Inflammatory macrophage treated with lipopolysaccharide for 4 hours (primary cell): ENCODE data around the gene MCFD2.

Source experiments
- DNase-seq: peaks from one replicate; pipeline ENCODE4 v3.0.0-alpha.2; 2020

The MCFD2 gene

DNA sequence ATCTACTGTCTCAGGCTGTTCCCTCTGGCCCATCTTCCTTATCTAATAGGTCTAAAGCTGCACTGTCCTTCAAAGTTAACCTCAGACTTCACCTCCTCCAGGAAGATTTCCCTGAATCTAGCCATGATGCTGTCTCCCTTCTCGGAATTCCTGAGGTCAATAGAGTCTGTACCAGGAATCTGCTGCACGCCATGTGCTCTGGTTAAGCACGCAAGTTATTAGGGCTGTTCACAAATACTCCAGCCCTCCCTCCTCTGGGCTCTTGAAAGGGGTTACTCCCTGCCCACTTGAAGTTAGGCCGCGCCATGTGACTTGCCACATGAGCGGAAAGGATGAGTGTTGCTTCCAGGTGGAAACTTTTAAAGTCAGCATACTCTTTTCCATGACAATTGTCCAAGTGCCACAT is 43.6 kb downstream of the MCFD2 start:
- DNase-seq: no peak

DNA sequence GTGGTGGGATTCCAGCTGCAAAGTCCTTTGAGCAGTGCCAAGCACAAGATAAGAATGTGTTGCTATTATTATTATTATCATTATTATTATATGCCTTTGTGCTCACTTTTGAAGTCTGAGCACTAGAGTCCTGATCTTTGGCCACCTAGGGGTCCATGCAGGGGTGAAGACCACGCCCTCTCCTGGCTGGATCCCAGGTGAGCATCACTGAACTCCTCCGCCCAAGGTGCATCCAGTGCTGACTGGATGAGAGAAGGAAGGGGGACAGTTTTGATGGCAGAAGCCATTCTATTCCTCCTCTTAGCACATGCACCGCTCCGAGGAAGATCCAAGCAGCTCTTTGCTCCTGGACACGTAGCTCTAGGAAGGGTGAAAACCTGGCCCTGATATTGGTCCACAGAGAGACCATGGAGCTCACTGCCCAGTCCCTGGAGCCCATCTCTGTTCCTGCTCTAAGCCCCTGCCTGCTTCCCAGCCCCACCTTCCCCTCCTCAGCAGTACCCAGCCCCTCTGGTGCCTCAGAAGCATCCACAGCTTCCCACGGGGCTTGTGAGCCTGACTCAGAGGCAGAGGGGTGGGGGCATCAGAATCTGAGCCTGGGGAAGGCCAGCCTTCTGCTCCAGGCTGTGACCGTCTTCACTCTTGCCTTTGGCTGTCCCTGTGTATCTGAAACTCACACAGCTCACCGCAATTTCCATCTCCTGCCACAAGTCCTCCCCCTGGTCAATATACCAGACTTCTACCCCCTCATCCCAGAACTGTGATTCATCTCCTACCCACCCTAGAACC is 45.4 kb downstream of the MCFD2 start:
- peak; percentile 13 for DNase-seq

DNA sequence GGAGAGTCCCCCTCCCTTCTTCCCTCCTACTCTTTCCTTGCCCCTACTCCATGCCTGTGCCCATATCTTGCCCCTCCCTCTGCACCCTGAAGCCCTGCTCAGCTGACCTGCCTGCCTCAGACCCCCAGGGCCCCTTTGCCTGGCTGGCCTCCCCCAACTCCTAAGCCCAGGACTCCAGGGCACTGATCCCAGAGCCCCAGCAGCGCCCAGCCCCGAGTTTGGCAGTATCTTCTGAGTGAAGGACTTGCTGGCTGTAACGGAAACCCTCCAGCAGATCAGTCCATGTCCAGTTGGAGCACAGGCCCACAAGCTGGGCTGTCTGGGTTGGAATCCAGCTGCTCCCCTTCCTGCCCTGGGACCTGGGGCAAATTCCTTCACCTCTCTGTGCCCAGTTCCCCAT is 46.0 kb downstream of the MCFD2 start:
- DNase-seq: no peak

DNA sequence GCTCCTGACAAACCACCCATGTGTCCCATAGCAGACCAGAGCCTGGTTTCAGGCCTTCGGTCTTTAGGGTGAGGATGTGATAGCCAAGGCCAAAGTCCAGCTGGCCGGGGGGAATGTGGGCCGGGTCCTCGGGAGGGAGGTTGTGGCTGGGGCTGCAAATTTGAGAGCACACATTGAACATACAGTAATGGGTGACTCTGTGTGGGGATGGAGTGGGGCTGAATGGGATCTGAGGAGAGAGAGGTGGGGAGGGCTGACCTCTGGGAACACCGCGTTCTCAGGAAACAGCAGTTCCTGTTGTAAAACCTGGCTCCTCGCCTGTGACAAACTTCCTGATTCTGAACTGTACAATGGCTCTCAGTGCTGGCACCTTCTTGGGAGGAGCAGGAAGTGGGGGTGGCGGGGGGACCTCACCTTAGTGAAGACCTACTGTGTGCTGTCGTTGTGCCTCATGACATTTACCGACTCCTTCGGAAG is 48.8 kb downstream of the MCFD2 start:
- DNase-seq: no peak

DNA sequence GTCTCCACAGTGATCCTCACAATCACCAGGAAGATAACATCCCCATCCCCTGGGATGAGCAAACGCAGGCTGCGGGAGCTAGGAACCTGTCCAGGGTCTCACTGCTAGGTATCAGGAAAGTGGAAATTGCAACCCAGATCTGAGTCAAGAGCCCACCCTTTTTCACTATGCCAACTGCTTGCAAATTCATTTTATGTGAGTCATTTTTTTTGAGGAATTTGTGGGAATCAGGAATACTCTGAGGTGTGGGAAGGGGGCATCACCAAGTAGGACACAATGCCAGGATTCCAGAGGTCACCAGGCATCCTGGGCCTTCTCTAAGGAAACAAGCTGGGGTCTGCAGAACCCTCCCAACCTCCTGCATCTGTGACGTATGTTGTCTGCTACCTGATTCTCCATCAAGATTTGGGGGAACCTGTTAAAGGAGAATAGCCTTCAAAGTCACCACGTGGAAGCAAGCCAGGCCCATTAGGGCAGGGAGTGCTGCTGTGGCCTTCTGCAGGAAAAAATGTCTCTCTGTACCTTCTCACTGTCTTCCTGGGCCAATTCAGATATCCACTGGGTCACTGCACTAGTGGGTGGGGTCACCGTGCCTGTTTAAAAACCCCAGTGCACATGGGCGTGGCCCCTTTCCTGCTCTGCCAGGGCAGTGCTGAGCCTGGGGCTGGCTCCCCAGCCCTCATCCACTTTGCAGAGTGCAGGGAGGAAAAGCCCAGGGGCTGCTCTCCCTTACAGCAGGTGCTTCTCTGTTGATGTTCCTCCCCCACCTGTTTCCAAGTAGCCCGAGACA is 50.2 kb downstream of the MCFD2 start:
- no peak for DNase-seq

DNA sequence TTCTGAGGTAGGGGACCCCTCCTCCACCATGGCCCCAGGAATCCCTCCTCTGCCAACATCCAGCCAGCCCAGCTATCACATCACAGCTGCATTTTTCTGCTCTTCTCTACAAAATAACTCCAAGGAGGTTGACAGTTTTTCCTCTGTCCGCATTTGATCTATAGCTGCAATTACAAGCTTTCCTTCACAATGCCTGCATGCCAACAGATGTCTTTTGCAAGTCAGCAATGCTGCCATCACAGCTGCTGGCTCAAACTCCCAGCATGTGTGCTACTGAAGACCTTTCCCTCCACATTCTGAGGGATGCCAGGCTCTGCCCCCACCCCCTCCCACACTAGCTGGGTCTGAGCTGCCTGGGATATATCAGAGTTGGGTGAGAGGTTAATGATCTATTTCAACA is 51.7 kb downstream of the MCFD2 start:
- no peak for DNase-seq

DNA sequence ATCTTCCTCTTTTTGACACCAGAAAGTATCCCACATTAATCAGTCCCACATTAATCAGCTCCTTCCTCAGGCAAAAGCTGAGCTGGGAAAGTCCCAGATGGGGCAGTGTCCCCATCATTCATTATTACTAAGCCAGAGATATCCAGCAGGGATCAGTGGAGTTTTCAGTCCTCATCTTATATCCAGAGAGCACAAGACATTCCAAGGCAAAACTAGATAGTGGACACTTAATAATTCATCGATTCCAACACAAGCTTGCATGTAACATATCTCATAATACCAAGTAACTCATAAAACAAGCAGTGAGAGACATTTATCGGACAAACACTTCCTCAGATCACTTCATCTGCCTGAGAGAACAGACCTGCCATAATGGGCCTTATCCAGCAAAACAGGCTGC is 53.1 kb downstream of the MCFD2 start:
- DNase-seq: no peak

DNA sequence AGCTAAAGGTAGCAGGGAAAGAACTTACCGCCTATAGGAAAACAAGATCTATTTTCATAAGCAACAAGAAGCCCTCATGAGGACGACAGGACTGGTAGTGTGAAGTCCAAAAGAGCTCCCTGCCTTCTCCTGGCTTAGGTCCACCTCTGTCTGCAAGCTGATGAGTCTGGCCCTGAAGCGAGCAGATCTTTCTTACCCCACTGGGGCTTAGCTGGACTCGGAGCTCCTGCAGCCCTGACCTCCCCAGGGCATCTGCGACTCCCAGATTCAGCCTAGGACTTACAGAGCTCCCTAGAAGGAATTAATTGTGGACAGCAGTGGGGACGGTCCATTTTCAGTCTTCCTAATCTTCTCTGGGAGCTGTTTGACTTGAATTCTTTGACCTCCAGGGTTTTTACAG is 53.7 kb downstream of the MCFD2 start:
- DNase-seq: no peak

DNA sequence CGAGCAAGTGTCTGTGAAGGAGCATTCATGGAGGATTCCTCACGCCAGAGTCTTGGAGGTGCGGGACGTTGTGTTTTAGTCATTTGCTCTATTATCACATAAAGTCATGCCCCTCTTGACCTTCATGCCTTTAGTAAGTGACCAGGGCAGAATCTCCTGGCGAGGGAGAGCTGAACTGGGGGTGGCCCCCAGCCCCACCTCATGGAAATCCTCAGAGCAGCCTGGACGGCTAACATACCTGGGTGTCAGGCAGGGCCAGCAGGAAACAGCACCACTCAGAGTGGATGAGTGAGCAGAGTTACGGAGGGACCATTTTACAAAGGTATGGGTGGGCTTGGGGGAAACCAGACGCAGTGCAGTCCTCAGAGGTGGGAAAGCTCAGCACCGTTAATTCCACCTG is 56.1 kb downstream of the MCFD2 start:
- no peak for DNase-seq

DNA sequence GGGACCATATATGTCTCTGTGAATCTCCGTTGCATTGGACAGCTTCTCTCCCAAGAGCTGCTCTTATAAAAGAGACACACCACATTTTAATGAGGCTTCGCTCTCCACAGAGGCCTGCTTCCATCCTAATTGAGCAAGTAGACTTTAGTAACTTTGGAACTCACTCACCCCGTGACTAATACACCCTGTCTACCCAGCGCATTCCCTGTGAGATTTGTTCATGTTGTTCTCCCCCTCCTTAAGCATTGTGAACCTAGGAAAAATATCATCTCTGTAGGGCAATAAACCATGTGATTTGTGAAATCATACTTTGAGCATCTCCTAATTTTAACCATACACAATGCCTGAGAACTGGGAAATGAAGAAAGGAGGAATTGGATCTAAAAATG is 56.9 kb downstream of the MCFD2 start:
- peak; percentile 33 for DNase-seq

DNA sequence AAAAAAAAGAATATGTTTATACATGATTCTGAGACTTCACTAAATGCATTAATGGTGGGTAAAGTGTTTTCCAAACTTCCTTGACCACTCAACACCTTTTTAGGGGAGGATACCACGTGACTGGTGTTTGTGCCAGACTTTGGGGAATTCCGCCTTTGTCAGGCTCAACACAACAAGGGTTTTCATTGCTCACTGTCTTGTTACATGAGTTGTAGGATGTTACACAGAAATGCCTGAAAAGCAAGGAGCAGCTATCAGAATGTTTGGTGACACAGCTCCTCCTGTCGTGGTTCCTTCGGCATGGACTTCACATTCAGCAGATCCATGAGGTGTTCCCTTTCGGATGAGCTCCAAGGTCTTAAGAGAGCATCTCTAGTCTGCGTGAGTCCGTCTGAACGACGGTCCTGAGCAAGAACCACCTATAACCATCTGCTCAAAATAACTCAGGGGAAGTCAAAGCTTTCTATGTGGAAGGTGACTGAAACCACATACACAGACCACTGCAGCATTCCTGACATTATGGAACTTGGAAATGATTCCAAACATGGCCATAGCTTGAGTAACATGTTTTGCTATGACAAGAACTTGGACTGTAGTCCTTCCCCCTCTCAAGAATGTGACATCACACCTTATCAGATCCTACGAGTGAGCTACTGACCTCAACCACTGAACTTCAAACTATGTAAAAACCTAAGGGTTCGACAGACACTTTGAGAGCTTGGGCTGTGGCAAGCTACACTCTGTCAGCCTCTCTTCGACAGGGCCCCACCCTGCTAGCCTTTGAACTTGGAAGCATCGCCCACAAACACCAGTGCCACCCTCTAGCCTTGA is 57.5 kb downstream of the MCFD2 start:
- DNase-seq: no peak

DNA sequence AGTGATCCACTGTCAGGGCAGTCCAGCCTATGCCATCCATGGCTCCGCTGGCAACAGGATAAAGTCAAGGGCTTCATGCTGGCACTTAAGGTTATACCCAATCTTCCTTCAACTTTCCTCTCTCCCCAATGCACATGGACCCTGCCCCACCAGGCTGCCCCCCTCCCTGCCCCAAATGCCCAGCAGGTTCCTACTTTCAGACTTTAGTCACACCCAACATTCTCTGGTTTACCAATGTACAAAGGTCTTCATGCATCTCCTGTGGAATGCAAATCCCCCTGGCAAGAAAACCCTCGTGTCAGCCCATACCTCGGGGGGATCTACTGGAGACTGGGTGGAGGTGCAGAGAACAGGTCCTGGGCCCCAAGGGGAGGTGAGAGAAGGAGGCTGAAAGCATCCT is 59.3 kb downstream of the MCFD2 start:
- DNase-seq: no peak

DNA sequence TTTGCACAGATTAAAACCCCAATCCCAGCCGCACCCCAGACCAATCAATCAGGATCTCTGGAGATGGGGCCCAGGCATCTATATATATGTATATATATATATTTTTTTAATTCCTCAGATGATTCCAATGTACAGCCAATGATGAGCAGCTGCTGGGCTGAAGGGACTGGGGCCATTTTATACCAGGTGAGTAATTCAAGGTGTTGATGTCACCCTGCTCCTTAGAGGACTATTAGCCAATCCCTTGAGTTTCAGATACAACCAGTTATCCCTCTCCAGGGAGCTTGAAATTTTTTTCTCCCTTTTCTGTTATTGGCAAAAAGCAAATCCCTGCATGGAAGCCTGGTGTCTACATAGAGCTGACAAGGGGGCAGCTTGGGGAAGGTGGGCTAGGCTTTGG is 59.8 kb downstream of the MCFD2 start:
- DNase-seq: no peak

DNA sequence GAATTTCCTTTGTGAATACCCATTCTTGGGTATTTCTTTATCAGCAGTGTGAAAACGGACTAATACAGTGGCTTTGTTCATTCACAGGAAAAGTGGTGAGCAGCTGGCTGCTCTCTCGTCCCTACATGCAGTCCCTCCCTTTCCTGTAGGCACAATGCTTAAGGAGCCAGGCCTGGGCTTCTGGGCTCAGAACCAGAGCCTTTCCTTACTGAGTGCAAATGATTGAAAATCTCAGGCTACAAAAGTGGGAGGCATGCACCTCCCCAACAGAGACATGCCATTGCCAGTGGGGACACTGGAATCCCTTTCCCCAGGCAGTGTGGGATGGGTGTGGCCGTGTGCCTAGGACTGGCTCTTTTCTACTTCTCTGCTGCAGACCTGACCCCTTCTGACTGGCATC is 61.3 kb downstream of the MCFD2 start:
- no peak for DNase-seq

DNA sequence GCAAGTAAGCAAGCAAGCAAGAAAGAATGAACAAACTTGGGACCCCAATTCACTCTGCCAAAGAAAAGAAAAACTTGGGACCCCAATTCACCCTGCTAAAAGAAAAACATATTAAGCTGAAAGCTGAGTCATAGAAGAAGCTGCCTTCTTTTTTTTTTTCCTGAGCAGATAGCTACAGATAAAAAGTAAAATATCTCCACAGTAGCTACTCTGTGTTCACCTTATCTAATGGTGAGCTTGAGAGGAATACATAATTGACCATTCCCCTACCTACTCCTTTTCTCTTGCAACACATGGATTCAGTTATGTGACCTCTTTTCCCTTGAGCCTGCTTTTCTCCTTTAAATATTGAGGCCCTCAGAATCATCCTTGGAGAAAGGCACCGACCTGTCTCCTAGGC is 63.0 kb downstream of the MCFD2 start:
- DNase-seq: no peak

DNA sequence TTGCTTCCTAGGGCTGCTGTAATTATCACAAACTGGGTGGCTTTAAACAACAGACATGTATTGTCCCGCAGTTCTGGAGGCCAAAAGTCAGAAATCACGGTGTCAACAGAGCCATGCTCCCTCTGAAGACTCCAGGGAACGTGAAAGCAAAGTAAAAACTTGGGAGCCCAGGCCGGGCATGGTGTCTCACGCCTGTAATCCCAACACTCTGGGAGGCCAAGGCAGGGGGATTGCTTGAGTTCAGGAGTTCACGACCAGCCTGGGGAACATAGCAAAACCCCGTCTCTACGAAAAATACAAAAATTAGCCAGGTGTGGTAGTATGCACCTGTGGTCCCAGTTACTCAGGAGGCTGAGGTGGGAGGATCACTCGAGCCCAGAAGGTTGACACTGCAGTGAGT is 63.5 kb downstream of the MCFD2 start:
- no peak for DNase-seq
